H1 (cell line): ENCODE measurements around the gene ZNF641.

Experiments used
- BCL11A ChIP-seq, 2 experiments: IDR thresholded peaks; one replicate each; pipeline ENCODE4 v1.6.1; 2011; ENCODE audit warnings: low read depth in 2 of 2, low read length in 2 of 2, mild to moderate bottlenecking in 2 of 2
- BRCA1 ChIP-seq: IDR thresholded peaks from 2 replicates; pipeline ENCODE4 v1.6.1; 2012; ENCODE audit warnings: low read depth, low read length, improper control_type of control experiment
- CHD2 ChIP-seq: IDR thresholded peaks from 2 replicates; pipeline ENCODE4 v1.6.1; 2012; ENCODE audit warnings: low read length, improper control_type of control experiment
- CTCF ChIP-seq, 3 experiments: IDR thresholded peaks; 1 replicate in 2 of 3; 2 replicates in 1 of 3; pipeline versions ENCODE4 v1.5.1 to v1.6.1; 2011; ENCODE audit warnings: low read length in 3 of 3, mild to moderate bottlenecking in 3 of 3, inconsistent platforms in 2 of 3, low read depth in 1 of 3, moderate library complexity in 1 of 3; ENCODE audit not compliant: insufficient read depth in 1 of 3; ENCODE audit errors: control extremely low read depth in 1 of 3
- HDAC6 ChIP-seq: IDR thresholded peaks from one replicate; pipeline ENCODE4 v1.7.1; 2012; ENCODE audit warnings: low read depth, mild to moderate bottlenecking, inconsistent platforms, low read length, moderate library complexity
- MAFK ChIP-seq: IDR thresholded peaks from 2 replicates; pipeline ENCODE4 v1.6.1; 2012; ENCODE audit warnings: low read depth, mild to moderate bottlenecking, improper control_type of control experiment, low read length
- NANOG ChIP-seq: IDR thresholded peaks from 2 replicates; pipeline ENCODE4 v1.6.1; 2011; ENCODE audit warnings: low read length, low read depth, mild to moderate bottlenecking, inconsistent platforms; ENCODE audit not compliant: insufficient read depth, poor library complexity, severe bottlenecking
- RAD21 ChIP-seq, 2 experiments: IDR thresholded peaks in 1 of 2; conservative IDR thresholded peaks in 1 of 2; 2 replicates each; pipeline ENCODE4 v1.6.1; 2011; ENCODE audit warnings: low read depth in 2 of 2, low read length in 2 of 2, improper control_type of control experiment in 1 of 2, inconsistent platforms in 1 of 2, mild to moderate bottlenecking in 1 of 2, moderate library complexity in 1 of 2

GRCh38 chr12:48307269-48307668 is 43.5 kb downstream of the ZNF641 start:
- no peak for TF ChIP-seq MAFK
- TF ChIP-seq CTCF (IDR thresholded peaks at IDR 0.05; ENCODE audit: control extremely low read depth in 1 of 3, insufficient read depth in 1 of 3, low read depth in 1 of 3, low read length in 3 of 3): no peak
- no peak for TF ChIP-seq NANOG
- TF ChIP-seq CHD2: no peak
- no peak for TF ChIP-seq RAD21 (IDR thresholded peaks at IDR 0.05 in 1 of 2, conservative IDR thresholded peaks at IDR 0.05 in 1 of 2; ENCODE audit: low read depth in 2 of 2, low read length in 2 of 2)
- no peak for TF ChIP-seq BCL11A (IDR thresholded peaks at IDR 0.05; ENCODE audit: low read depth in 2 of 2, low read length in 2 of 2)
- TF ChIP-seq HDAC6: no peak
- TF ChIP-seq BRCA1: no peak
